Stimulated activated naive CD8-positive, alpha-beta T cell treated with anti-CD3 and anti-CD28 coated beads, Interleukin-15, amount 100 ng/mL, for 72 hours (primary cell): ENCODE measurements around the gene ATP9B.
A peak's percentile ranks its signal among the peaks of the same experiment; 100 is the strongest.

Source experiments
- ATAC-seq: fragments of 150-1000 bp; cut with Tn5 transposase; 2 replicates; pipeline ENCODE4 v1.10.0; 2021; ENCODE audit warnings: mild to moderate bottlenecking, moderate library complexity
- DNase-seq, 2 donors: peaks; one replicate each; pipeline ENCODE4 v3.0.0; 2021 to 2022
- H3K27ac Mint-ChIP-seq, 2 donors: one replicate each; pipeline ENCODE4 v1.8.0; 2022; ENCODE audit warnings: mild to moderate bottlenecking in 2 of 2, mixed read lengths in 2 of 2, moderate library complexity in 2 of 2
- H3K27me3 Mint-ChIP-seq: one replicate; pipeline ENCODE4 v1.8.0; 2022; ENCODE audit warnings: mixed read lengths
- H3K4me1 Mint-ChIP-seq: one replicate; pipeline ENCODE4 v1.8.0; 2022; ENCODE audit warnings: mild to moderate bottlenecking, mixed read lengths
- H3K4me3 Mint-ChIP-seq, 2 donors: one replicate each; pipeline ENCODE4 v1.8.0; 2022; ENCODE audit warnings: mild to moderate bottlenecking in 2 of 2, mixed read lengths in 2 of 2, moderate library complexity in 1 of 2
- H3K9me3 Mint-ChIP-seq, 2 donors: one replicate each; pipeline ENCODE4 v1.8.0; 2022; ENCODE audit warnings: mixed read lengths in 2 of 2

ATP9B gene

DNA sequence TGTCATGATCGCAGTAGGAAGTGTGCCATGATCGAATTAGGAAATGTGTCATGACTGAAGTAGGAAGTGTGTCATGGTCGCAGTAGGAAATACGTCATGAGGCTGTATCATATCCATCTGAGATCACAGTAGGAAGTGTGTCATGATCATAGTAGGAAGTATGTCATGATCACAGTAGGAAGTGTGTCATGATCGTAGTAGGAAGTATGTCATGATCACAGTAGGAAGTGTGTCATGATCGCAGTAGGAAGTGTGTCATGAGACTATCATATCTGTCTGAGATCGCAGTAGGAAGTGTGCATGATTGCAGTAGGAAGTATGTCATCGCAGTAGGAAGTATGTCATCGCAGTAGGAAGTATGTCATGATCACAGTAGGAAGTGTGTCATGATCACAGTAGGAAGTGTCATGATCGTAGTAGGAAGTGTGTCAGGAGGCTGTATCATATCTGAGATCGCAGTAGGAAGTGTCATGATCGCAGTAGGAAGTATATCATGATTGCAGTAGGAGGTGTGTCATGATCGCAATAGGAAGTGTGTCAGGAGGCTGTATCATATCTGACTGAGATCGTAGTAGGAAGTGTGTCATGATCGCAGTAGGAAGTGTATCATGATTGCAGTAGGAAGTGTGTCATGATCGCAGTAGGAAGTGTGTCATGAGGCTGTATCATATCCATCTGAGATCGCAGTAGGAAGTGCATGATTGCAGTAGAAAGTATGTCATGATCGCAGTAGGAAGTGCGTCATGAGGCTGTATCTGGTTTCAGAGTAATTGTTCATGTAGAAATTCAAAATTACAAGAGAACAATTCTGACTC is 270.1 kb downstream of the ATP9B start:
- H3K27me3 Mint-ChIP-seq, result no peaks in the 10 kb centered on the region
- DNase-seq (no peak), ATAC-seq (no peak)
- H3K27ac Mint-ChIP-seq, result no peak overlapping the region
- no peak overlapping the region for H3K4me3 Mint-ChIP-seq
- peaks cover 0 to 7% of the 10 kb centered on the region in 2 donors for H3K9me3 Mint-ChIP-seq
- H3K4me1 Mint-ChIP-seq, result no peaks in the 10 kb centered on the region

DNA sequence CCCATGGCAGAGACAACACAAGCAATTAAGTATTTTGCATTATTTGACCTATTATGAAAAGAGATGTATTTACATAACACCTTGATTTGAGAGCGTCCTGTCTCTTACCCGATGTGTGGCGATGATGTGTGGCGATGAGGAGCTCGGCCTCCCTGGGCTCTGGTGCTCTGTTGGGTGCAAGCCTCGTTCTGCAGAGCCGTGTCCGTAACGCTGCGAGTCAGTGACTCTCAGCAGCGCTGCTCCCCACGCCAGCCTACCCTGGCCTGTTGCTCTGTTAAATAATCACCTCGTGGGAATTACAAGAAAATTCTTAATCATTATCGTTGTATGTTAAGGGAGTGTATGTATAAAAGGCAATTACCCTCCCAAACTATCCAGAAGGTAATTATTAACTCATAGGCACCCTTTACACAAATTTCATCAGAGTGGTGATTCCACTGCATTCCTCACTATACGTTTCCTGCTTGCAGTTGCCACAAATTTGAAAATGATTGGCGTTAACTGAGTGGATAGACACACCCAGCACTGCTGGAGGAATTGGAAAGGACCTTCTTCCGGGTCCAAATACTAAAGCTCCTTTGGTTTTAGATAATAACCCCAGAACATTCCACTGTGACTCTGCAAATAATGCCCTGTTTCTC is 274.5 kb downstream of the ATP9B start:
- Mint-ChIP-seq H3K27me3 (no peaks in the 10 kb centered on the region), H3K4me3 (no peak overlapping the region), H3K4me1 (no peaks in the 10 kb centered on the region), H3K9me3 (peaks cover 0 to 7% of the 10 kb centered on the region in 2 donors), H3K27ac (no peak overlapping the region)
- DNase-seq (no peak), ATAC-seq (no peak)

DNA sequence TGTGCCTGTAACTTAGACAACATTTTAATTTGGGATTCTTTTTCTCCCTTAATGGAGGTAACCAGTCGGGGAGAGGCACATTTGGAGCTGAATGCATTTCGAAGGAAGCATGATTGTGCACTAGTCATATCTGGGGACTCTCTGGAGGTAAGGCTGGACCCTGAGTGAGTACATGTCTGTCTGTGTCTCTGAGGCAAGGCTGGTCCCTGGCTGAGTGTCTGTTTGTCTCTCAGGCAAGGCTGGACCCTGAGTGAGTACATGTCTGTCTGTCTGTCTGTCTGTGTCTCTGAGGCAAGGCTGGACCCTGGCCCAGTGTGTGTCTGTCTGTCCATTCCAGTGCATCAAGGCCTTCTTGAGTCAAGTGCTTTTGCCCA is 275.0 kb downstream of the ATP9B start:
- Mint-ChIP-seq H3K4me1 (no peaks in the 10 kb centered on the region), H3K27me3 (no peaks in the 10 kb centered on the region), H3K4me3 (no peak overlapping the region), H3K27ac (no peak overlapping the region), H3K9me3 (peaks cover 0 to 3% of the 10 kb centered on the region in 2 donors)
- ATAC-seq (no peak), DNase-seq (no peak)

DNA sequence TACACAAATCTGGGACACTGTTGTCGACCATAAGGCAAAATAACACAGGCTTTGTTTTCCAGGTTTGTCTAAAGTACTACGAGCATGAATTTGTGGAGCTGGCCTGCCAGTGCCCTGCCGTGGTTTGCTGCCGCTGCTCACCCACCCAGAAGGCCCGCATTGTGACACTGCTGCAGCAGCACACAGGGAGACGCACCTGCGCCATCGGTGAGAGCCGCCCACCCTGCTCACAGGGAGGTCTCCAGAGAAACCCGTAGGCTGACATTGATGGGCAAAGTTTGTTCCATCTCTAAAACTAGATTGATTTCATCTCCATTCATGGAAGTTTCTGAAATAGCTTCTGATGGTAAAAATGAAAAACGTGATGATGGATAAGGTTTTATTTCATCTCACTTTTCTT is 276.2 kb downstream of the ATP9B start:
- no peaks in the 10 kb centered on the region for H3K27me3 Mint-ChIP-seq
- H3K27ac Mint-ChIP-seq, result no peak overlapping the region
- ATAC-seq (no peak), DNase-seq (no peak)
- no peaks in the 10 kb centered on the region for H3K9me3 Mint-ChIP-seq
- no peaks in the 10 kb centered on the region for H3K4me1 Mint-ChIP-seq
- H3K4me3 Mint-ChIP-seq, result no peak overlapping the region

DNA sequence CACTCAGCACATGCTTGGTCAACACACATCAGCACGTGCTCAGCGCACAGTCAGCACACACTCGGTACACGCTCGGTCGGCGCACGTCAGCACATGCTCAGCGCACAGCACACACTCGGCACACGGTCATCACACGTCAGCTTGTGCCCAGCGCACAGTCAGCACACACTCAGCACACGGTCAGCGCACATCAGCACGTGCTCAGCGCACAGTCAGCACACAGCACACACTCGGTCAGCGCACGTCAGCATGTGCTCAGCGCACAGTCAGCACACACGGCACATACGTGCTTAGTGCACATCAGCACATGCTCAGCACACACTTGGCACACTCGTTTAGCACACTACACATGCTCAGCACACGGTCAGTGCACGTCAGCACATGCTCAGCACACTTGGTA is 276.8 kb downstream of the ATP9B start:
- no peak for ATAC-seq
- H3K4me3 Mint-ChIP-seq, result no peak overlapping the region

DNA sequence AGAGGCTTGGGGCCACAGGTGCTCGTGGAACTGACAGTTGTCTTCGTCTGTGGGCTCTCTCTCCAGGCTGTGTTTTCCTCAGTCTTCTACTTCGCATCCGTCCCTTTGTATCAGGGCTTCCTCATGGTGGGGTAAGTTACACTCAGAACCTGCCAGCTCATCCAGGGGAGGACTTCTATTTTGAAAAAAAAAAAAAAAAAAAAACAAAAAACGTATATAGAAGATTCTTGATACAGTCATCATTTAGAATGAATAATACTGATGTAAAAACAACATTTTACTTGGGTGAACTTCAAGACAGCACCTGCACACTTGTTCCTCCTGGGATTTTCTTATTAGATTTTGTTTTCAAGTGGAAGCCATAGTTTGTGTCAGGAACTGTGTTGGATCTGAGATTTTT is 278.9 kb downstream of the ATP9B start:
- Mint-ChIP-seq H3K4me3 (no peak overlapping the region), H3K27ac (peak overlapping the region in 1 of 2 donors; percentile 59), H3K4me1 (no peaks in the 10 kb centered on the region), H3K27me3 (no peaks in the 10 kb centered on the region), H3K9me3 (no peaks in the 10 kb centered on the region)
- no peak for ATAC-seq
- DNase-seq, result no peak

More for the DNA sequence above, 276.8 kb downstream of the ATP9B start:
- Mint-ChIP-seq H3K9me3 (no peaks in the 10 kb centered on the region), H3K4me1 (no peaks in the 10 kb centered on the region), H3K27ac (no peak overlapping the region), H3K27me3 (no peaks in the 10 kb centered on the region)
- no peak for DNase-seq

DNA sequence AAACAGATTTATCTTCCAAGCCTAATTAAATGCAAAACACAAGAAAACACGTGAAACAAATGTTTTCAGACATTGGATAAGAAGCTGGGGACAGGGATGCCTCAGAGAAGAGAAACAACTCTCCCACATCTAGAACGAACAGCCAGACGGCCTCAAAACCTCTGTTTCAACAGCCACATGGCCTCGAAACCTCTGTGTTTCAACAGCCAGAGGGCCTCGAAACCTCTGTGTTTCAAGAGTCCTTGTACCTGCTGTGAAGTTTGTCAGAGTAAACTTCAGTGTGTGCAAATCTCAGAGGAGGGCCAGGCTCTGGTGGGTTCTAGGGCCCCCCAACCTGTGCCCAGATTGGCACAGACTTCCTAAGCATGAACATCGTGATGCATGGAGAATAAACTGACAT is 283.2 kb downstream of the ATP9B start:
- ATAC-seq (no peak), DNase-seq (no peak)
- H3K9me3 Mint-ChIP-seq, result no peaks in the 10 kb centered on the region
- H3K4me1 Mint-ChIP-seq, result no peaks in the 10 kb centered on the region
- no peak overlapping the region for H3K4me3 Mint-ChIP-seq
- H3K27me3 Mint-ChIP-seq, result no peaks in the 10 kb centered on the region
- no peak overlapping the region for H3K27ac Mint-ChIP-seq

DNA sequence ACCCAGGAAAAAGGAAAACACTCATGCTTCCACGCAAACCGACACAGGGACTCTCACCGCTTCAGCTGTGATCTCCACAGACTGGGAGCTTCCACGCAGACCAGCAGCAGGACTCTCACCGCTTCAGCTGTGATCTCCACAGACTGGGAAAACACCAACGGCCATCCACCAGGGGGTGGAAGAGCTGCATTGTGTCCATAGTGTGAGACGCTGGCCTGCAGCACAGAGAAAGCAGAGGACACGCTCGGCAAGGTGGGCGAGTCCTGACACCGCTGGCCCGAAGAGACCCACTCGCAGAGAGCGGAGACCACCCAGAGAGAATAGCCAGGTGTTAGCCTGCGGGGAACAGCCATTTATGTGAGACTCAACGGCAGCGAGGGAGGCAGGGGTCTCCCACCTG is 284.1 kb downstream of the ATP9B start:
- ATAC-seq (no peak), DNase-seq (no peak)
- no peaks in the 10 kb centered on the region for H3K27me3 Mint-ChIP-seq
- no peaks in the 10 kb centered on the region for H3K9me3 Mint-ChIP-seq
- no peak overlapping the region for H3K27ac Mint-ChIP-seq
- H3K4me3 Mint-ChIP-seq, result no peak overlapping the region
- no peaks in the 10 kb centered on the region for H3K4me1 Mint-ChIP-seq

DNA sequence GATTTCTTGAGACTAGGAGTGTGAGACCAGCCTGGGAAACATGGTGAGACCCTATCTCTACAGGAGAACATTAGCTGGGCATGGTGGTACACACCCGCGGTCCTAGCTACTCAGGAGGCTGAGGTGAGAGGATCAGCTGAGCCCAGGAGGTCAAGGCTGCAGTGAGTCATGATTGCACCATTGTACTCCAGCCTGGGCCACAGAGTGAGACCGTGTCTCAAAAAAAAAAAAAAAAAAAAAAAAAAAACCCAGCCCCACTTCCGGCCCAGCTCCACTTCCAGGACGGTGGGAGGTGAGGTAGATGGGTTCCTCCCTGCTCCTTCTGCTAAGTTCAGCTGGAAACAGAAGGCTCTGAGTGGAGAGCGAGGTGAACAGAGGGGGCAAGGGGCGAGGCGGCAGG is 285.2 kb downstream of the ATP9B start:
- Mint-ChIP-seq H3K27ac (no peak overlapping the region), H3K4me1 (no peaks in the 10 kb centered on the region), H3K27me3 (no peaks in the 10 kb centered on the region), H3K4me3 (no peak overlapping the region), H3K9me3 (no peaks in the 10 kb centered on the region)
- ATAC-seq, result no peak
- no peak for DNase-seq

DNA sequence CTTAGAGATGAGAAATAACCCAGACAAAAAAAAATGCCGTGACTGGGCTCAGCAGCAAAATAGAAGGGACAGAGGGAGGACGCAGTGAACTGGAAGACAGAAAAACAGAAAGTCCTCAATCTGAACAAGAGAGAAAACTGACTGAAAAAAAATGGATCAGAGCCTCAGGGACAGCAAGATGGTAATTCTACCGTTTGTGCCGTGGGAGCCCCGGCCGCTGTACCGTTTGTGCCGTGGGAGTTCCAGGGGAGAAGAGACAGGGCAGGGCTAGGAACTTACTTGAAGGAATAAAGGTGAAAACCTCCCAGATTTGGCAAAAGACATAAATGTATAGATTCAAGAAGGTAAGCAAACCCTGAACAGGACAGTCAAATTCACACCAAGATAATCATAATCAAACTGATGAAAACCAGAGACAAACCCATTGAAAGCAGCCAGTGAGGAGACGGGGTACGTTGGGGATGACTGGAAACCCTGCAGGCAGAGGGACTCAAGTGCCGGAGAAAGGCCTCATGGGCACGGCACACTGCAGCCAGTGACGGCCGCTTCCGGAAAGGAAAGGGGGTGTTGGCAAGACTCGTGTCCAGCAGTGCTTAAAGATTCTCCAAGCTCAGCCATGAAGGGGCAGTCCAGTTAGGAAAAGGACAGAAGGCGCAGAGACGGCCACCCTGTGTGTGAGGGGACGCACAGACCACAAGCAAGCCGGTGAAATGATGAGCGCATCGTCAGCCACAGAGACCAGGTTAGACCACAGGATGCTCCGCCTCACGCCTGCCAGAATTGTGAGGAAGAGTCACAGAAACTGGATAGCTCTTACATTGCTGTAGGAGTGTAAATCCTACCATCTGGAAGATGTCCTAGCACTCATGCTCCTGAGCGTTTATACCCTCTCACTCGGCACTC is 286.5 kb downstream of the ATP9B start:
- H3K27ac Mint-ChIP-seq, result no peak overlapping the region

DNA sequence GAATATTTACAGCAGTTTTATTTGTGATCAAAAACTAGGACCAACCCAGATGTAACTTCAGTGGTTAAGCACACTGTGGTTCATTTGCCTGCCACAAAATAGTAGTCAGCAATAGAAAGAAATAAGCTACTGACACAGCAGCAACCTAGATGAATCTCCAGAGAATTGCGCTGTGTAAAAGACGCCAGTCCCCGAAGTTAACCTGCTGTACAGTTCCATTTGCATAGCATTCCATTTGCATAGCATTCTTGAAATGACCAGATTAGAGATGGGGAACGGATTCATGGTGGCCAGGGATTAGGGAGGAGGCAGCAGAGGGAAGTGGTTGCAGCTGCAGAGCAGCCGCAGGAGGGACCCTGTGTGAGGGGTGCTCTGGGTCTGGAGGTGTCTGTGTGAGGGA is 287.2 kb downstream of the ATP9B start:
- ATAC-seq (no peak), DNase-seq (no peak)
- H3K4me3 Mint-ChIP-seq, result no peak overlapping the region
- H3K9me3 Mint-ChIP-seq, result no peaks in the 10 kb centered on the region
- H3K27ac Mint-ChIP-seq, result no peak overlapping the region
- no peaks in the 10 kb centered on the region for H3K4me1 Mint-ChIP-seq
- no peaks in the 10 kb centered on the region for H3K27me3 Mint-ChIP-seq

More for the DNA sequence above, 286.5 kb downstream of the ATP9B start:
- no peaks in the 10 kb centered on the region for H3K27me3 Mint-ChIP-seq
- no peaks in the 10 kb centered on the region for H3K9me3 Mint-ChIP-seq
- DNase-seq (no peak), ATAC-seq (no peak)
- no peaks in the 10 kb centered on the region for H3K4me1 Mint-ChIP-seq
- no peak overlapping the region for H3K4me3 Mint-ChIP-seq

DNA sequence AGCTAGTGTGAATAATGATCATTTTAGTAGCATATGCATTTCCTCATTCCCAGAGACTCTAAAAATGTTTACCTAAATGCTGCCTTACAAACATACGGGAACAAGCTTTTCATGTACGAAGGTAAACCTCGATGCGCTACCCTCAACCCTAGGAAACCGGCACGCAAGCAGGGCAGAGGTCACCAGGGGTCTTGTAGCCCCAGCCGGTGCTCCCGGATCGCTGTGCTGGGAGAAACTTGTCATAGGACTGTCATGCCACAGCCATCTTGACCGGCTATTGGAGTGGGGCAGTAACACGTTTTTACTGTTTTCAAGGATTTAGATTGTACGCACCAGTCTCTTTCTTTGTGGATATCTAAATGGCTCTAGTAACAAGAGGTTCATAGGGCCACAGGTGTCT is 291.7 kb downstream of the ATP9B start:
- no peaks in the 10 kb centered on the region for H3K27me3 Mint-ChIP-seq
- H3K27ac Mint-ChIP-seq, result no peak overlapping the region
- ATAC-seq, result no peak
- no peak overlapping the region for H3K4me3 Mint-ChIP-seq
- no peaks in the 10 kb centered on the region for H3K9me3 Mint-ChIP-seq
- no peak for DNase-seq
- H3K4me1 Mint-ChIP-seq, result no peaks in the 10 kb centered on the region

DNA sequence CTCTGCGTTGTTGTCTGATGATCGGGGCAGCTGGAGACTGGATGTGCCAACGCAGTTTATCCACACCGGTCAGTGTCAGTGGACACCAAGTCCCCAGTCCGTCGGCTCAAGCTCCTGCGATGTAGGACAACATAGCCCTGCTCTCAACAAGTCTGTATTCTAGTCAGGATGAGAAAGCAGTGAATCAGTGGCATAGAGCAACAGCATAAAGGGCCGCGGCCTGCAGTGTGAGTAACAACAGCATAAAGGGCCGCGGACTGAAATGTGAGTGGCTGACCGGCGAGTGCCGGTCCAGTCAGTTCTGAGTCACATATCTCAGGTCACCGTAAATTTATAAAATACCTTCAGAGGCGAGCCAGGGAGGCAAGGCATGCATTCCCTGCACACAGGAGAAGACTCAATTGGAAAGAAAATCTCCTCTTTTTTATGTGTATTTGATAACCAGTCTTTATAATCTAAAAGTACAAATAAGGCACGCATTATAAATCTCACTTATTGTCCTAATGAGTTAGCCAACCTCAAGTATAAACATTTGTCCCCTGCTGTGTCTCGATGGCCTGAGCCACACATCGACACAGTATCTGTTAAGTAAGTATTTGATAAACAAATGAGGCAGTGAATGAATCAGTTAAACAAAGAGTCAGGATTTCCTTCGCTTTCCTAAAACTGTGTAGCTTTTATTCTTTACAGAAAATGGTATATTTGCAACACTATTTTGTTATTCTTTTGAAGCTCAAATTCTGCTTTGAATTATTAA is 292.8 kb downstream of the ATP9B start:
- DNase-seq (no peak), ATAC-seq (no peak)
- no peaks in the 10 kb centered on the region for H3K27me3 Mint-ChIP-seq
- no peaks in the 10 kb centered on the region for H3K9me3 Mint-ChIP-seq
- no peak overlapping the region for H3K27ac Mint-ChIP-seq
- no peak overlapping the region for H3K4me3 Mint-ChIP-seq
- no peaks in the 10 kb centered on the region for H3K4me1 Mint-ChIP-seq

DNA sequence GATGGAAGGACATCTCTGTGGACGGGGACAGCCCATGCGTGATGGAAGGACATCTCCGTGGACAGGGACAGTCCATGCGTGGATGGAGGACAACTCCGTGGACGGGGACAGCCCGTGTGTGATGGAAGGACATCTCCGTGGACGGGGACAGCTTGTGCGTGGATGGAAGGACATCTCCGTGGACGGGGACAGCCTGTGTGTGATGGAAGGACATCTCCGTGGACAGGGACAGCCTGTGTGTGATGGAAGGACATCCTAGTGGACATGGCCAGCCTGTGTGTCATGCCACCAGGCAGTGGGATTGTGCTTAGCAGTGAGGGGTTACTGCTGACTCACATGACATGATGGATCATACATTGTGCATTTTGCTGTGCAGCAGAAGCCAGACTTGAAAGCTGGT is 296.5 kb downstream of the ATP9B start:
- H3K27me3 Mint-ChIP-seq, result no peaks in the 10 kb centered on the region
- H3K9me3 Mint-ChIP-seq, result no peaks in the 10 kb centered on the region
- DNase-seq (no peak), ATAC-seq (no peak)
- H3K27ac Mint-ChIP-seq, result peak overlapping the region in 1 of 2 donors; percentile 66
- peaks cover 23% of the 10 kb centered on the region for H3K4me1 Mint-ChIP-seq
- no peak overlapping the region for H3K4me3 Mint-ChIP-seq
